ENCODE measurements around the gene ACACB. TPM values are rescaled to one million over a fixed set of nuclear protein-coding genes. Genes with fewer than 3 reads are reported as not detected.

Gene ACACB
- total RNA-seq, 1 donor from 2014 or later: 130 TPM

- Histone ChIP-seq H3K36me3 (peaks cover 0 to 63% of the 10 kb centered on the region in 2 donors), H3K27me3 (no peaks in the 10 kb centered on the region), H3K4me3 (no peak overlapping the region), H3K27ac (peak overlapping the region; percentile 72), H3K9me3 (no peaks in the 10 kb centered on the region), H3K4me1 (no peaks in the 10 kb centered on the region)
- intact Hi-C loops (cut with DNase I): no loop called here
- no peak for DNase-seq (ENCODE audit: extremely low spot score in 2 of 2)
- TF ChIP-seq POLR2A (IDR thresholded peaks at IDR 0.05) (no peak), CTCF (IDR thresholded peaks at IDR 0.05) (peak; percentile 44 to 67 (median 52))
Measured at GRCh38 chr12:109264095-109264942, 147.9 kb downstream of the ACACB start.

- peak overlapping the region; percentile 72 for H3K27ac ChIP-seq
- no peak overlapping the region for H3K4me3 ChIP-seq
- no peak for DNase-seq (ENCODE audit: extremely low spot score in 2 of 2)
- no peaks in the 10 kb centered on the region for H3K27me3 ChIP-seq
- peaks cover 0 to 55% of the 10 kb centered on the region in 2 donors for H3K36me3 ChIP-seq
- no peaks in the 10 kb centered on the region for H3K9me3 ChIP-seq
- H3K4me1 ChIP-seq: no peaks in the 10 kb centered on the region
- intact Hi-C loops (cut with DNase I): loop anchor here (5.0 kb wide), 1 partner anchor 122 kb away; no protein-coding TSS in a partner anchor
- TF ChIP-seq POLR2A (IDR thresholded peaks at IDR 0.05) (no peak), POLR2AphosphoS5 (IDR thresholded peaks at IDR 0.05; ENCODE audit: insufficient read depth in 1 of 2, low read depth in 1 of 2) (no peak), CTCF (IDR thresholded peaks at IDR 0.05) (no peak)
Measured at GRCh38 chr12:109264943-109265650, 148.7 kb downstream of the ACACB start.

GRCh38 chr12:109266106-109266879 lies 149.9 kb downstream of the ACACB start:
- H3K27ac ChIP-seq: peak overlapping the region; percentile 72
- intact Hi-C loops (cut with DNase I): loop anchor here (5.0 kb wide), 1 partner anchor 121 kb away; no protein-coding TSS in a partner anchor
- no peaks in the 10 kb centered on the region for H3K9me3 ChIP-seq
- TF ChIP-seq CTCF (IDR thresholded peaks at IDR 0.05): no peak
- TF ChIP-seq POLR2AphosphoS5 (IDR thresholded peaks at IDR 0.05; ENCODE audit: insufficient read depth in 1 of 2, low read depth in 1 of 2): peak in 1 of 2 donors; percentile 39
- H3K36me3 ChIP-seq: peaks cover 0 to 43% of the 10 kb centered on the region in 2 donors
- no peak for DNase-seq (ENCODE audit: extremely low spot score in 2 of 2)
- no peak overlapping the region for H3K4me3 ChIP-seq
- no peaks in the 10 kb centered on the region for H3K27me3 ChIP-seq
- H3K4me1 ChIP-seq: no peaks in the 10 kb centered on the region

GRCh38 chr12:109267361-109267760 lies 151.0 kb downstream of the ACACB start:
- Histone ChIP-seq H3K27ac (peak overlapping the region; percentile 48), H3K36me3 (peaks cover 0 to 36% of the 10 kb centered on the region in 2 donors), H3K27me3 (no peaks in the 10 kb centered on the region), H3K9me3 (no peaks in the 10 kb centered on the region), H3K4me3 (no peak overlapping the region), H3K4me1 (no peaks in the 10 kb centered on the region)
- DNase-seq (ENCODE audit: extremely low spot score in 2 of 2): no peak
- intact Hi-C loops (cut with DNase I): loop anchor here (5.0 kb wide), 1 partner anchor 120 kb away; no protein-coding TSS in a partner anchor
- TF ChIP-seq CTCF (IDR thresholded peaks at IDR 0.05): no peak
- TF ChIP-seq POLR2A (IDR thresholded peaks at IDR 0.05): no peak
- no peak for TF ChIP-seq POLR2AphosphoS5 (IDR thresholded peaks at IDR 0.05; ENCODE audit: insufficient read depth in 1 of 2, low read depth in 1 of 2)

Measured in vagina (tissue), 2 donors.